ENCODE measurements around the gene NRP2.

DNA sequence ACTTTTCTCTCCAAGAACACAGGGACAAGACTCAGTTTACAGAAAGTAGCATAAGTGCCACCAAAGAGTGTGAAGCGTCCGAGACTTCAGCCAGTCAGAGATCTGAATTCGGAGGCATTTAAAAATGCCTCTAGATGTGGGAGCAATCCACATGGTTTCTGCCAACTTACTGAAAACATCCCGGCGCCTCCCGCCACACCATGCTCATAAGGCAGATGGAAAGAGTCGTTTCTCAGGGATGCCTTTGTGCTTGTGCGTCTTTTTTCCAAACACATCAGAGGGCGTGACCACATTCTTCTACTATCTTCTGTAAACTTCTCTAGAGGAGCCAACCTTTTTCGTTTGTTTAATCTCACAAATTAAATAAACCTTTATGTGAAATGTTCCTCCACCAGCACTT lies 88.7 kb downstream of the NRP2 start:
- no peak for TF ChIP-seq POLR2A (IDR thresholded peaks at IDR 0.05; ENCODE audit: low read depth)
- TF ChIP-seq, protein P1, sequence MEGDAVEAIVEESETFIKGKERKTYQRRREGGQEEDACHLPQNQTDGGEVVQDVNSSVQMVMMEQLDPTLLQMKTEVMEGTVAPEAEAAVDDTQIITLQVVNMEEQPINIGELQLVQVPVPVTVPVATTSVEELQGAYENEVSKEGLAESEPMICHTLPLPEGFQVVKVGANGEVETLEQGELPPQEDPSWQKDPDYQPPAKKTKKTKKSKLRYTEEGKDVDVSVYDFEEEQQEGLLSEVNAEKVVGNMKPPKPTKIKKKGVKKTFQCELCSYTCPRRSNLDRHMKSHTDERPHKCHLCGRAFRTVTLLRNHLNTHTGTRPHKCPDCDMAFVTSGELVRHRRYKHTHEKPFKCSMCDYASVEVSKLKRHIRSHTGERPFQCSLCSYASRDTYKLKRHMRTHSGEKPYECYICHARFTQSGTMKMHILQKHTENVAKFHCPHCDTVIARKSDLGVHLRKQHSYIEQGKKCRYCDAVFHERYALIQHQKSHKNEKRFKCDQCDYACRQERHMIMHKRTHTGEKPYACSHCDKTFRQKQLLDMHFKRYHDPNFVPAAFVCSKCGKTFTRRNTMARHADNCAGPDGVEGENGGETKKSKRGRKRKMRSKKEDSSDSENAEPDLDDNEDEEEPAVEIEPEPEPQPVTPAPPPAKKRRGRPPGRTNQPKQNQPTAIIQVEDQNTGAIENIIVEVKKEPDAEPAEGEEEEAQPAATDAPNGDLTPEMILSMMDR (IDR thresholded peaks at IDR 0.05) = no peak

Measured in esophagus muscularis mucosa (tissue), 3 donors.